ENCODE results near the gene TMEFF1.

The TMEFF1 gene

DNA sequence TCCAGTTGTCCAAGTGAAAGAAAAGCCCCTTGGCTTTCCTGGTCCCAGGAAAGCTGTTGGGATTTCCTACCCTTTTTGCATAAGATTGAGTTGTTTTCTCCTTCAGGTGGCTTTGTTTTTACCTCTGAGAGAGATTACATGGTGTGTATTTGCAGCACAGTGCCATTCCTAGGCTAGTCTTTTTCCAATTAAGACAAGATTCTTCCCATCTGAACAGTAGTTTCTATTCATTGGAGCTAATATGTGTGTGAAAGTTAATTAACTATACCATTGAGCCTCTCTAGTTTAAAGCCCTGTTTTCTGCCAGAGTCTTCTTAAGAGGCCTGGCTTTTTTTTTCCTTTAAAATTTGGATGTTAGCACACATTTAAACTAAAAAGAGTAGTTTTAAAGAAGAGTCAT is 25.9 kb upstream of the TMEFF1 start:
- no peak for DNase-seq (ENCODE audit: low read depth)

DNA sequence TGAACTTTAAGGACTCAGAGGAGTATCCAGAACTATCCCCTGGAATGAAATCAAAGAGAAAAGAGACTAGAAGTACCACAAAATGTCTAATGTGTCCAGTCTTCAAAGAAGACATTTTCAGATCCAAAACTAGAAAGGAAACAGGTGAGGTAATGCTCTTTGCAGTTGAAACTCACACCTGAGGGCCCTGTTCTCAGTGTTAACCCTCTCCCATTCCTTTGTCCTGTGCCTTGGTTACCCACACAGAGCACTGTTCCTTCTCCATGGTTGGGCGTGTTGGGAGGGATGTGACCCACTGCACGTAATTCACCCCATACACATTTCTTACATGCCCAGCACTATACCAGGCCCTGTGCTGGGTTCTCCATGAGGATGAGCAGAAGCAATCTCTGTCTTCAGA is 24.7 kb upstream of the TMEFF1 start:
- DNase-seq (ENCODE audit: low read depth), result no peak

DNA sequence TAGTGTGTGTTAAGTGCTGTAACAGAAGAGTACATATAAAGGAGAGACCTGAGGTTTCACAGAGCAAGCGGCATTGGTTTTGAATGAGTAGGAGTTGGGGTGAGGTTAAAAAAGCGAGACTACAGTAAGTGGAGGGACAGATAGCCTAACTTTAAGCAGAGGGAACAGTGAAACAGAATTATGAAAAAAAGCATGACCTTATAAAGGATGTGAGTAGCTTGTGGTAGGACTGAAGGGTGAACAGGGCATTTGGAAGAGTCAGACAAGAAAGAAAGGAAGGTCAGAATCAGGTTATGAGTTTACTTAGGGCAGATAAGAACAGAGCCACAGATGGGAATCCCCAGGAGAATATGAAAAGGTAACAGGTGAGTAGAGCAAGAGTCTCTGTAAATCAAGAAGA is 23.5 kb upstream of the TMEFF1 start:
- no peak for DNase-seq (ENCODE audit: low read depth)

DNA sequence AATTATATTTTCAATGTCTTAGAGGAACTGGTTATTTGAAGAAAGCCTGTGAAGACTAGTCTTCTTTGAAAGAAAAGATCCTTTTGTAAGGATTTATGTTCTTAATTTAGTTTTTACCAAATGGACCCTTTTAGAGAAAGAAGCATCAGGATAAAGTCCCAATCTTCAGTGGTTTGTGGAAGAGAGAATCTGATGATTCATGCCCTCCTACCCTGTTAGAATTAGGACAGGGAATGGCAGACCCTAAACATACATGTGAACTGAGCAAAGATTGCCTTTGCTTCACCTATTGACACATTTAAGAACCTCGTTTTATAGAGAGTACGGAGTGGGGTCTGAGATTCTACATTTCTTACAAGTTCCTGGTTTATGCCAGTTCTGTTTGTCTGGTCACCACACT is 20.1 kb upstream of the TMEFF1 start:
- no peak for DNase-seq (ENCODE audit: low read depth)

DNA sequence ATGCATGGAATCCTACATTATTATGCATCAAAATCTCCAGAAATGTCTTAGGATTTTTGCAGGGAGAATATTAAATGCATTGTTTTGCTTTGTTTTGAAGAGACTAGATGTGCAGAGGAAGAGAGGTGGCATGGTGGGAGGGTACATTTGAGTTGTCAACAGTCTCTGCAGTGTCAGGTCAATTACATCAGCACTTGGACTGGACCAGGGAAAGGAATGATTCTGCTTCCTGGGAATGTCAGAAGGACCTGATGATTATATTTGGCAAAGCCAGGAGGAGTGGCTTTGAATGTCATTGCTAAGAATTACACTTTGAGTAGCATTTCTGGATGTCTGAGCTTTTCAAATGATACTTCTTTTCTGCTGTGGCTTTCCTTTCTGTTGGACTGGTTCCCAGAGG is 17.5 kb upstream of the TMEFF1 start:
- DNase-seq (ENCODE audit: low read depth), result no peak

DNA sequence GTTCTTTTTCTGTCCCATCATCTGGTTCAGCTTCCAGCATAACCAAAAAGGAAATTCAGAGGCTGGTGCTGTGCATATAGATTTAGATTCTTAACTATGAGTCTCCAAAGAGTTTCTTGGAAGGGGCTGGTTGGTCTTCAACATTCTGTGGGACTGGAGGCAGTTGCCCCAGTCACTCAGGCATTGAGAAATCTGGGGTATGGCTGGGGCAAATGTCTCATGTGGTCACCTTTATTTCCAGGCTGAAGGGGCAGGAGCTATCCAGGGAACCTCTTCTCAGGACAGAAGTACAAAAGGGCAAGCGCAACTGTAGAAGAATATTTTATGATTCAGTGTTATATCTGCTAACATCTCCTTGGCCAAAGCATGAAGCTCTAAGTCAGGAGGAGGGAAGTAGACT is 15.4 kb upstream of the TMEFF1 start:
- no peak for DNase-seq (ENCODE audit: low read depth)

DNA sequence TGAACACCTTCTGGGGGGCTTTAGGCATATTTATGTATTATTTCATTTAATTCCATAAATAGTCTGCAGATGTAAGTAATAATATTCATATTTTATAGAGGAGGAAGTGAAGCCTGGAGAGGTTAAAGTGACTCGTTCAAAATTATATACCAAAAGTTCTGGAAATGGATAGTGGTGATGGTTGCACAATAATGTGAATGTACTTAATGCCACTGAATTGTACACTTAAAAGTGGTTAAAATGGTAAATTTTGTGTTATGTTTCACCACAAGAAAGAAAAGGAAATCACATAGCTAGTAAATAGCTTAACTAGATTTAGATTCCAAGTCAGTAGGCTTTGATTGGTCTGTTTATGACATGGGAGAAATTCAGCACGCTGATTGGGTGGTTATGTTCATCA is 13.0 kb upstream of the TMEFF1 start:
- DNase-seq (ENCODE audit: low read depth), result no peak

DNA sequence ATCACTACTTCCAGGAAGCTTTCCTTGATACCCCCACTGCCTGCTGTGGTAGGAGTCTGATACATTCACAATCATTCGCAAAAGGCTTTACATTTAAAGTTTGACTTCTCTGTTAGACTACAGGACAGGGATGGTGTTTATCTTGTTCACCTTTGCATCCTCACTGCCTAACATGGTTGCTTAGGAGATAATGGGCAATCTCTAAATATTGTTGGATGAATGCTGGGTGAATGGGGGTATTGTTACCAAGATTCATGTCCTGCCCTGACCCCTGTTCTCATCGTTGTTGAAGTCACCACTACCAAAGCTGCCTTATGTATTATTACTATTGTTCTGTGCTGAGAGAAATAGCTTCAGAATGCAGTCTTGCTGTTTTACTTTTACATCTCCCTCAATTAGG is 7.7 kb upstream of the TMEFF1 start:
- DNase-seq (ENCODE audit: low read depth), result no peak

DNA sequence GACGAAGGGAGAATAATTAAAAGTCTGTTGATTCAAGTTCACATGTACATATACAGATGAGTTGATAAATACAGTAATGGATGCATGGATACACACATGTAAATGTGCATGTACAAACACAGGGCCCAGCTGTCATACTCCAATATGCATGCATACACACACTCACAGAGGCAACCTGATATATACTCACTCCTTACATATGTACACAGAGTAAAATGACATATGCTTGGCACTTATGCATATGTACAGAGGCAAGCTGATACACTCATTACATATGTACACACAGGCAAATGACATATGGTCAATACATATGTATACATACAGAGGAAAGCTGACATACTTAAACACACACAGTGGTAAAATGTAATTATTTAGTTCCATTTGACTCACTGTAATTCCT is 7.2 kb upstream of the TMEFF1 start:
- DNase-seq (ENCODE audit: low read depth), result no peak

DNA sequence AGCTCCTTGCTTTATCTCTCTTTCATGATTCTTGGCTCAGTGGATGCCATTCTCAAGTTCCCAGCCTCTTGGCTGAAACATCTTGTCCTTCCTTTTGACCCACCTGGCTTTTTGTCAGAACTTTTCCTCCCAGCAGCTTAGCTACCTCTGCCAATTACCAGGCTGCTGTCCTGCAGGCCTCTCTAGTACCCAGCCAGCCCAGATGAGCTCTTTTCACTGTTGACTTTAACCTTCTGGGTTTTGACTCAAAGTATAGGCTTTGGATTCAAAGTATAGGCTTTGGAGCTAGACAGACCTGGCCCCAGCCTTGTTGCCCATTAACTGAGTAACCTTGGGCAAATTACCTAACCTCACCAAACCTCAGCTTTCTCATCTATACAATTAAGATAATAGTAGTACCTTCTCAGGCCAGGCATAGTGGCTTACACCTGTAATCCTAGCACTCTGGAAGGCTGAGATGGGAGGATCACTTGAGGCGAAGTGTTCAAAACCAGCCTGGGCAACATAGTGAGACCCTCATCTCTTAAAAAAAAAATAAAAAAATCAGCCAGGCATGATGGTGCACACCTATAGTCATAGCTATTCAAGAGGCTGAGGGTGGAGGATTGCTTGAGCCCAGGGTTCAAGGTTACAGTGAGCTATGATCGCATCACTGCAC is 6.6 kb upstream of the TMEFF1 start:
- DNase-seq (ENCODE audit: low read depth), result no peak

DNA sequence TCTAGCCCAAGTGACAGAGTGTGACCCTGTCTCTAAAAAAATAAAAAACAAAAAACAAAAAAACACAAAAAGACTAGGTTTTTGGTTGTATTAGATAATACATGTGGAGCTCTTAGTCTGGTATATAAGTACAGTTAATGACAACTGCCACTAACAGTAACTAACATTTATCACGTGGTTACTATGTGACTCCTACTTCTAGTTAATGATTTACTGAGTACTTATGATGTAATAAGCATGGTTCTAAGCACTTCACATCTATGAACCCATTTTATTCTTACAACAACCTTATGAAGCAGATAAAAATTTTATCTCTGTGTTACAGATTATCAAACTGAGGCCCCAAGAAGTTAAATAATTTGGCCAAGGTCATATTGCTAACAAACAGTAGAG is 6.1 kb upstream of the TMEFF1 start:
- no peak for DNase-seq (ENCODE audit: low read depth)

DNA sequence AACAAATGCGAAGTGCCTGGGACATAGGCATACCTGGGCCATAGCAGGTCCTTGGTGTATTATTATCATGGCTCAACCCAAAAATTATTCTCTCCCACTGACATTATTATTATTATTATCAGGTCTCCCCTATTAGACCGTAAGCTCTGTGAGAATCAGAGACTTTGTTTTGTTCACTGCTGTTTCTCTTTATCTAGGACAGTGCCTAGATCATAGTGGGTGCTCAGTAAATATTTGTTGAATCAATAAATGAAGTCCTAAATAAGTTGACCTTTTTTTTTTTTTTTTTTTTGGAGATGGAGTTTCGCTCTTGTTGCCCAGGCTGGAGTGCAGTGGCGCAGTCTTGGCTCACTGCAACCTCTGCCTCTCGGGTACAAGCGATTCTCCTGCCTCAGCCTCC is 4.9 kb upstream of the TMEFF1 start:
- no peak for DNase-seq (ENCODE audit: low read depth)

DNA sequence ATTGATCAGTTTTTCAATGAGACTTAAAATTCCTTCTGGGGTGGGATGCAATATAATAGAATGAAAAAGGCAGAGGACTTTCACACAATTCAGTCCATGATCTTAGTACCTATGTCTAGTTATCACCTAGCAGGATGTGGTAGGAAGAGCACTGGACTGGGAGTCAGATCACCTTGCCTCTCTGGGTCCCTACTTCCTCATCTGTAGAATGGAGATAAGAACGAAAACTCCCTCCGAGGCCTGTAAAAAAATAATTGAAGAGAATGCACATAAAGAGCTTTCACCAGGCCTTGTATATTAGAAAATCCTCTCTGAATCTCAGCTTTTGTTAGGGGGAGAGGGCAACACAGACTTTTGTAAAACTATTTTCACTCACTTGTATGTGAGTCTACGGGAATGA is 681 bp upstream of the TMEFF1 start:
- no peak for DNase-seq (ENCODE audit: low read depth)

DNA sequence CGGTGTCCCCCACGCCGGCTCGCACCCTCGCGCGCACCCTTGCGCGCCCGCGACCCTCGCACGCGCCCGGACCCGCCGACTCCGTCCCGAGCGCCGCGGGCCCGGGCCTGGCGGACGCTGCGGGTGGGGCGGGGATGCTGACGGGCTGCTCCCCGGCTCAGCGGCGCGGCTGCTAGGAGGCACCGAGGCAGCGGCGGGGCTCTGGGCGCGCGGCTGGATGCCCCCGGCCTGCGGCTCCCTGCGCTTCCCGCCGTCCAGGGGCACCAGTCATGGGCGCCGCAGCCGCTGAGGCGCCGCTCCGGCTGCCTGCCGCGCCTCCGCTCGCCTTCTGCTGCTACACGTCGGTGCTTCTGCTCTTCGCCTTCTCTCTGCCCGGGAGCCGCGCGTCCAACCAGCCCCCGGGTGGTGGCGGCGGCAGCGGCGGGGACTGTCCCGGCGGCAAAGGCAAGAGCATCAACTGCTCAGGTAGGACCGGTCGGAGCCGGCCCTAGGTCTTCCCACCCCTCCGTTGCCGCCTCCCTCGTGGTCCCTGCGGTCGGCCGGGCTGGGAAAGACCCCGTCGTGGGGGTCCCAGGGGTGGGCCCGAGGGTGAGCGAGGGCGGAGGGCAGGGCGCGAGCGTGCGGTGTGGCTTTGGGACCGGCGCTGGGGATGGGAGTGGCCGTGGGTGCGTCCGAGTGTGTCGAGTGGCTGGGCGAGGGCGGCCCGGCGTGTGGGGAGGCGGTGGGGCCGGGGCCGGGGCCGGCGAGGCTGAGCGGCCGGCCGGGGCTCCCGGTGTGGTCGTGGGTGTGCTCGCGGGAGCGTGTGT is 530 bp downstream of the TMEFF1 start:
- DNase-seq (ENCODE audit: low read depth), result no peak

DNA sequence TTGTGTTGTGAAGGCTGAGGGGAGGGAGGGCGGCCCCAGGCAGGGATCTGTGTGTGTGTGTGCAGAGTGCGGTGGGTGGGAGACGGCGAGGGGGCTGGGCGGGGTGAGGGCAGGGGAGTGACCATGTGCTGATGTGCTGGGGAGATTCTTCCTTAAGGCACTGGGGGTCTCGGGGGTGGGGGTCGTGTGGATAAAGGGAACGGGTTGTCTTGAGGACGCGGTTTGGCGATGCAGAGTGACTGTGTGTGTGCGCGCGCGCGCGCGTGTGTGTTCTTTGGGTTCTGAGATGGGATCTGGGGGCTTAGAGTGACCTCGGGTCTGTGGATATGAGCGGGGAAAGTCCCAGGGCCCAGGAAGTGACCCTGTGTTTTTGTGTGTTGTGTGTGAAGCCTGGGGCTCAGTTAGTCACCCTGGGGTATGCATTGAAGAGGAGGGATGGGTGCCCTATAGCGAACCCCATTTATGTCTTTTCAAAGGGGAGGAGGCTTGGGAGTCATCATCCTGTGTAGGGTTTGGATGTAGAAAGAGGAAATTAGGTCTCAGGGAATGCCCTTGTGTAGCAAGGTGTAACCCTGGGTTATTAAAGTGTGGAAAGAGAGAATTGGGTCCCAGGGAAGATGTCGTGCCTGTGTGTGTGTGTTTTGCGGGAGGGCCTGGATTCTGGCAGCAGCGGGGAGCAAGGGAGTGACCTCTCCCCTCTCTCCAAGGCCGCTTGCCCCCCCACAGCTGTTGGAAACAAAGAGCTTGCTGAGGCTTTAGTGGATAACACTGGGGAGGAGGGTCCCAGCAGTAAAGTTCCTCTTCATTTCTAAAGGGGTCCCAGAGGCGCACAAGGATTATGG is 1.4 kb downstream of the TMEFF1 start:
- no peak for DNase-seq (ENCODE audit: low read depth)

DNA sequence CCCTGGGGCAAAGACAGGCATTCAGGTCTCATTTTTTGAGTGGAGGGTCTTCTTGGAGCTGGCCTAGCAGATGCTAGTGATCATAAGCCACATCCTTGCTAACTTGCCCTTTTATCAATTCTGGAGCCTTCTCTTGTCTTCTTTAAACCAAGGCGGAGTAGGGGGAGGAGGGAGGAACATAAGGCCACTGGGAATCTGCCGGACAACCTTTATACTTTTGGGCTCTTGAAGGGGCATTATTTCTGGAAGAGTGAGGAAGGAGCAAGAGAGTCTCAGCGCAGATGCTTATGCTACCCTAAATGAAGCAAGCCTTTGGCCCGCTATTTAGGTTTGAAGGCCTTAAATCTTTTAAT is 2.0 kb downstream of the TMEFF1 start:
- no peak for DNase-seq (ENCODE audit: low read depth)

DNA sequence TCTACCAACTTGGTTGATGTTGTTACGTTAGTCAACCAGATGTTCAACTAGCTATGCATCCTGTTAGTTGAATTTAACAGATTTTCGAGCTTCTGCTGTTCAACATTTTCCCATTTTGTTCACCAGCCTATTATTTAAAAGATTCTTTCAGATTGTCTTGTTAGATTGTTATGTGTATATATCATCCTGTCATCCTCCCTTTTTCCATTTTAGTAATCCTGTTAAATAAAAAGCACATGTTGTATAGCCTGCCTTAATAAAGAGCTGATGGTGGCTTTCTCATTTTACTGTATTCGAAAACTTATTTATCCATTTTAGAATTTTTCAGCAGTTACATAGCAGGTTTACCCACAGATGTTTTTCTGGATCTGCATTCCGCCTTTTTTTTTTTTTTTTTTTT is 4.3 kb downstream of the TMEFF1 start:
- DNase-seq (ENCODE audit: low read depth), result no peak

DNA sequence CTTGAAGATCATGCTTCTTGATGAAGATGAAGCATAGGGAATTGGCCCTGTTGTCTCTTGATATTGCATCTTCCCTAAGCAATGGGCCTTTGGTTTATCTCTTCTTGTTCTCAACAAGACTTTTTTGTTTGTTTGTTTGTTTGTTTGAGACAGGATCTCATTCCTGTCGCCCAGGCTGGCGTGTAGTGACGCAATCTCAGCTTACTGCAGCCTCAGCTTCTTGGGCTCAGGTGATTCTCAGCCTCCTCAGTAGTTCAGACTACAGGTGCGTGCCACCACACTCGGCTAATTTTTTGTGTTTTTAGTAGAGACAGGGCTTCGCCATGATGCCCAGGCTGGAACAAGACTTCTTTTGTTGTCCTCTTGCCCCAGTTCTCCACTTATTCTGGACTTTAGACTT is 5.2 kb downstream of the TMEFF1 start:
- DNase-seq (ENCODE audit: low read depth), result no peak

DNA sequence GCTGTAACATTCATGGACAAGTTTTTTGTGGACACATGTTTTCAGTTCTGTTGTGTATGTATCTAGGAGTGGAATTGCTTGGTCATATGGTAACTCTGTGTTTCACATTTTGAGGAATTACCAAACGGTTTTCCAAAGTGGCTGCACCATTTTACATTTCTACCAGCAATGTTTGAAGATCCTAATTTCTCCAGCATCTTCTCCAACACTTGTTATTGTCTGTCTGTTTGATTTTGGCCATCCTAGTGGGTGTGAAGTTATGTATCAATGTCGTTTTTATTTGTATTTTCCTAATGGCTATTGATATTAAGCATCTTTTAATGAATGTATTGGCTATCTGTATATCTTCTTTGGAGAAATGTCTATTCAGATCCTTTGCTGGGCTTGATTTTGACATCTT is 6.9 kb downstream of the TMEFF1 start:
- DNase-seq (ENCODE audit: low read depth), result no peak

DNA sequence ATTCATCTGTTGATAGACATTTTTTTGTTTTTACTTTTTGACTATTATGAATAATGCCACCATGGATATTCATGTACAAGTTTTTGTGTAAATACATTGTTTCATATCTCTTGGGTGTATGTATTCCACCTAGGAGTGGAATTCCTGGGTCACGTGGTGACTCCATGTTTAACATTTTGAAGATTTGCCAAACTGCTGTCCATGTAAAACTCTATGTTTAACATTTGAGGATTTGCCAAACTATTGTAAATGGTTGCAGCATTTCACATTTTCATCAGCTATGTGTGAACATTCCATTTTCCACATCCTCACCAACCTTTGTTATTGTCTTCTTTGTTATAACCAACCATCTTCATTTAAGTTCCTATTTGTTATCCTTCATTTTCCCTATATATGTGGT is 12.2 kb downstream of the TMEFF1 start:
- no peak for DNase-seq (ENCODE audit: low read depth)

DNA sequence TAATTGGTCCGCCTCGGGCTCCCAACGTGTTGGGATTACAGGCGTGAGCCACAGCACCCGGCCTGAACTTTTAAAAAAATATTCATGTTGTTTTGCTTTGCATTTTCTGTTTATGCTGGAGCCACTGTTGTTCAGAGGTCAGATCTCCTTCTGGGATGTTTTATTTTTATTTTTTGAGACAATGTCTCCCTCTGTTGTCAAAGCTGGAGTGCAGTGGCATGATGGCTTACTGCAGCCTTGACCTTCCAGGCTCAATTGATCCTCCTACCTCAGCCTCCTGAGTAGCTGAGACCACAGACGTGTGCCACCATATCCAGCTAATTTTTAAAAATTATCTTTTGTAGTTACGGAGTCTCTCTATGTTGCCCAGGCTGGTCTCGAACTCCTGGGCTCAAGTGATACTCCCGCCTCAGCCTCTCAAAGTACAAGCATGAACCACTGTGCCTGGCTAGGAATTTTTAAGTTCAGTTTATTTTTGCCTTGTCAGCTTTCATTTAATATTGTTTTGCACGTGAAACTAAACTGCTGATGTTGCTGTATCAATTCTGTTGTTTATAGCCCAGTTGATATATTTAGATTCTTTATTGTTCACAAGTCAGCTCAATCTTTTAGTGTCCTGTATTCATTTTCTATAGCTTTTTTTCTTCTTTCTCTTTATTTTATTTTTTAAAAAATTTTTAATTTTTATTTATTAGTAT is 13.7 kb downstream of the TMEFF1 start:
- no peak for DNase-seq (ENCODE audit: low read depth)

DNA sequence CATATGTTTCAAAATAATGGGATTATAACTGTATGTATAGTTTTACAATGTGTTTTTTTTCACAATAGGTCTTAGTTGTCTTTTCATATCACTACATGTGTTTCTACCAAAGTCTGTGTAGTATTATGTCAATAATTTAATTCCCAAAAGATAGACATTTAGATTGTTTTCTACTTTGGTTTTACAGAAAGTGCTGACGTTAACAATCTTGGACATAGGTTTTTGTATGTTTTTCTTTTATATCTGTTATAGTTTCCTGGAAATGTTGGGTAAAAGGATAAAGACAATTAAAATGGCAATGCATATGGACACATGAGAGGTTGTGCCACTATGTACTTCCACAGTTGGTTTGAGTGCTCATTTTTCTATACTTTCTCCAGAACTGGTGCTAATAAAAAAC is 15.2 kb downstream of the TMEFF1 start:
- DNase-seq (ENCODE audit: low read depth), result no peak

DNA sequence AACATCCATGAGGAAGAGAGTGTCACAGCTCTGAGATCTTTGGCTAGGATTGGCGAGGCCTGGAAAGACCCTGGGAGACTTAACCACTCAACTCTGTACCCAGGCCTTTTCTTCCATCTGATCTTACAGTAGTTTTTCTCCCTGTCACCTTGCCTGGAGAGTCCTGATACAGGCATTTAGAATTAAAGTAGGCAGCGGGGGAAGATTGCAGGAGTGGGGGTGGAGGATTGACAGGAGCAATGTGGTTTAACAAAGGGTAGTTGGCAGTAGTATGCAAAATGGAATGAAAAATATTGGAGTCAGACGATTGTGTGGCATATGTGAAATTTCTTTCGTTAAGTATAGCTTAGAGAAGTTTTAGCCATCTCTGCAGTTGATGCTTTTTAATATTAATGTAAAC is 16.9 kb downstream of the TMEFF1 start:
- DNase-seq (ENCODE audit: low read depth), result no peak
